HG03108 (cell line): Measurements from ENCODE around the gene NCBP3.

ENCODE experiments used
- ATAC-seq: cut with Tn5 transposase; IDR thresholded peaks from one replicate; pipeline ENCODE4 v1.9.1; 2021; ENCODE audit warnings: moderate library complexity; ENCODE audit not compliant: unreplicated experiment

The NCBP3 gene

DNA sequence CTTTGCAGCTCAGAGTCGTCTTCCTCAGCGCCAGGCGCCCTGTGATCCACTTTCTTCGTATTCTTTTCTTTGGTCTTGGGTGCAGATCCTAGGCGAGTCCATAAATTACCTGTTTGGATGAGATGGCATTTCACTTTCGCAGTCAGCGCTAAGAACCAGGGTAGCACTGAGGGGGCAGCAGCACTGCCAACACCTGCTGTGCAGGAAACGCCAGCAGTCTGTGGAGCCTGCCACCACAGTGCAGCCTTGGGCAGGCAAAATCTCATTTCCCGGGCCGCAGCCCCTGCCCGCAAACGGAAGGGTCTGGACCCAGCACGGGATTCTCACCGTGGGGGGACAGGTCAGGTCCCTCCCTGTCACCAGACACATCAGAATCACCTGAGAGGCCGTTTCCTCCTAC lies 32.9 kb downstream of the NCBP3 start:
- ATAC-seq, result no peak

- ATAC-seq, result no peak
Observed at GRCh38 chr17:3812771-3813170, 33.3 kb downstream of the NCBP3 start.

GRCh38 chr17:3812284-3812683 lies 33.8 kb downstream of the NCBP3 start:
- ATAC-seq, result no peak

GRCh38 chr17:3810019-3810418 lies 36.0 kb downstream of the NCBP3 start:
- ATAC-seq, result no peak

DNA sequence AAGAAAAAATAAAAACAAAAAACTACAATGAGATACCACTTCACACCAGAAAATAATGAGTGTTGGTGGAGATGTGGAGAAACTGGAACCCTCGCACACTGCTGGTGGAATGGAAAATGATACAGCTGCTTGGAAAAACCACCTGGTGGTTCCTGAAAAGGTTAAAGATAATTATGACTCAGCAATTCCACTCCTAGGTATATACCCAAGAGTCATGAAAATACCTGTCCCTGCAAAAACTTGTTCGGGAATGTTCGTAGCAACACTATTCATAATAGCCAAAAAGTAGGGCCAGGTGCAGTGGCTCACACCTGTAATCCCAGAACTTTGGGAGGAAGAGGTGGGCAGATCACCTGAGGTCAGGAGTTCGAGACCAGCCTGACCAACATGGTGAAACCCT lies 36.9 kb downstream of the NCBP3 start:
- ATAC-seq, result no peak

- no peak for ATAC-seq
Observed at GRCh38 chr17:3808701-3809100, 37.3 kb downstream of the NCBP3 start.

- ATAC-seq, result no peak
Observed at GRCh38 chr17:3805581-3805980, 40.5 kb downstream of the NCBP3 start.

DNA sequence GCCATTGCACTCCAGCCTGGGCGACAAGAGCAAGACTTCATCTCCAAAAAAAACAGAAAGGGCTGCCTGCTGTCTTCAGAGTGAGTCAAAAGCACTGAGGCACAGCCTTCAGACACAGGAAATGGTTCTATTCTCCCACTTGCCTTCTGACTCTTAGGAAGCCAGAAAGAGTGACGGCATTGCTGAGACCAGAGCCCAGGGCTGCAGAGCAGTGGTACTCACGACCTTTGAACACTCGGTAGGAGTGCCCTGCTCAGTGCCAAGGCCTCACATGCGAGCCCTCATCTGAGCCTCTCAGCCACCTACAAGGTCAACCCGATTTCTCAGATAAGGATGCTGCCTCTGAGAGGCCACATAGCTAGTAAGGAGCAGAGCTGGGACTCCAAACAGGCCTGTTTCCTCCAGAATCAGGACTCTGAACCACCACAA lies 41.5 kb downstream of the NCBP3 start:
- peak; percentile 64 for ATAC-seq

DNA sequence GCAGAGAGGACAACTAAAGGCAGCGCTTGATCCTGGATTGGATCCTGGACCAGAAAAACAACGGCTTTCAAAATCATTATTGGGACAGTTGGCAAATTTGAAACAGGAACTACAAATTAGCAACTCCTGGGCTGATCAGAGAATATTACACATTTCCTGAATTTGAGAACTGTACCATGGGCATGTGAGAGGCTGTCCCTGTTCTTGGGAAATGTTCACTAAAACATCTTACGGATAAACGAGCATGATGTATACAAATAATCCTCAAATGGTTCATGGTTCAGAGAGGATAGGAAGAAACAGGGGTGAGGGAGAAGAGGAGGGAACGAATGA lies 42.8 kb downstream of the NCBP3 start:
- ATAC-seq, result no peak

GRCh38 chr17:3802461-3803307 lies 43.4 kb downstream of the NCBP3 start:
- no peak for ATAC-seq

- no peak for ATAC-seq
Observed at GRCh38 chr17:3801792-3802191, 44.3 kb downstream of the NCBP3 start.

DNA sequence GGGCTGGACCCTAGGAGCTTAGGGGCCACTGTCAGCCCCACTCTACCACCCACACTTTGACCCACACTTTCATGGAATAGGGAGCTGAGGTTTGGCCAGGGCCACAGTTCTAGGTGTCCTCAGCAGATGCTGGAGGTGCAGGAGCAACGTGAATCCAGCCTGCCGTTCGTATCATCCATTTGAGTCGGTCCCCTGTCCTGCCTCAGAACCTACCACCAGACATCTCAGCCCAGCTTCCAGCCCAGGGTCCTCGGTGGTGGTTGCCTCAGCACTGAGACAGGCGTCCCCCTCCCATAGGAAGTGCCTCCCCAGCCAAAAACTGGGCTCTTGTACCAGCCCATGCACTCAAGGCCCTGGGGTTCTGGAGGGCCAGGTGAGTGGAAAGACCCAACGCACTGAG lies 44.7 kb downstream of the NCBP3 start:
- ATAC-seq, result no peak

DNA sequence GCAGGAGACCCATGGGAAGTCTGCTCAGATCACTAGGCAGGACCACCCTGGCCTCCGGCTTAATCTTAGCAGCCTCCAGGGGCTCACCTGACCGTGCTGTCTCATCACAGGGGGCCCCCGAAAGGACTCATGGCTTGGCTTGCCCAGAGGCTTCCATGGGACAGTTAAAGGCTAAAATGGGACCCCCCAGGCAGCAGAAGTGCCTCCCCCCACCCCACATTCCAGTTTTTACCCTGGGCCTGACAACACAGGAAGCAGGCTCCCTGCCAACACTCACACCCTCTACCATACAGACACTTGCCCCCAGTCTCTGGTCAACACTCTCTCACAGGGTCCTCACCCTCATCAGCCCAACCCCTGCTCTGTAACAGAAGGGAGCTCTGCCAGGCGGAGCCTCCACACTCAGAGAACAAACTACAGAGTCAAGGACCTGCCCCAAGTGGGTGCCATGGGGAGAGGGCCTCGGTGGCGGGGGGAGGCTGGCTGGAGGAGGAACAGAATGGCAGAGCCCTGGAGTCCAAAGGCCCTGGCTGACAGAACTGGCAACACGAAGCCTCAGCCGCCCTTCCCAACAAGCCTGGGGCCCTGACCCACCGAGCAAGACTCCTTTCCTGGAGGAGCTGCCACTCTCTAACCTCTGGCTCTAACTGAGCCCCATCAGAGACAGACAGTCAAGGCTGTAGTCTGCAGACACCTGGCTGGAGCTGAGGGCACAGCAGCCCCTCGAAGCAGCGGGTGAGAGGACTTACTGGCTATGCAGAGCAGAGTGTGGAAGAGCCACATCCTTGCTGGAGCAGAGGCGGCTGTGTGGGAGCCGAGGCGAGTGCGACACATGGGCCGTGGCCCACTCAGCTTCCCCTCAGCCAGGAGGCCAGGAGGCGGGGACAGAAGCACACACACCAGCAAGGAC lies 45.4 kb downstream of the NCBP3 start, which contains the start of gene ITGAE:
ITGAE (minus strand) TSS at position 827 of the 910 bp plus-strand sequence; CDS start at position 783, 44 bp downstream.
- no peak for ATAC-seq

- ATAC-seq, result no peak
Observed at GRCh38 chr17:3799181-3799945, 46.7 kb downstream of the NCBP3 start.

- no peak for ATAC-seq
Observed at GRCh38 chr17:3798273-3799180, 47.5 kb downstream of the NCBP3 start.

GRCh38 chr17:3796822-3797170 lies 49.2 kb downstream of the NCBP3 start:
- ATAC-seq, result peak; percentile 19

DNA sequence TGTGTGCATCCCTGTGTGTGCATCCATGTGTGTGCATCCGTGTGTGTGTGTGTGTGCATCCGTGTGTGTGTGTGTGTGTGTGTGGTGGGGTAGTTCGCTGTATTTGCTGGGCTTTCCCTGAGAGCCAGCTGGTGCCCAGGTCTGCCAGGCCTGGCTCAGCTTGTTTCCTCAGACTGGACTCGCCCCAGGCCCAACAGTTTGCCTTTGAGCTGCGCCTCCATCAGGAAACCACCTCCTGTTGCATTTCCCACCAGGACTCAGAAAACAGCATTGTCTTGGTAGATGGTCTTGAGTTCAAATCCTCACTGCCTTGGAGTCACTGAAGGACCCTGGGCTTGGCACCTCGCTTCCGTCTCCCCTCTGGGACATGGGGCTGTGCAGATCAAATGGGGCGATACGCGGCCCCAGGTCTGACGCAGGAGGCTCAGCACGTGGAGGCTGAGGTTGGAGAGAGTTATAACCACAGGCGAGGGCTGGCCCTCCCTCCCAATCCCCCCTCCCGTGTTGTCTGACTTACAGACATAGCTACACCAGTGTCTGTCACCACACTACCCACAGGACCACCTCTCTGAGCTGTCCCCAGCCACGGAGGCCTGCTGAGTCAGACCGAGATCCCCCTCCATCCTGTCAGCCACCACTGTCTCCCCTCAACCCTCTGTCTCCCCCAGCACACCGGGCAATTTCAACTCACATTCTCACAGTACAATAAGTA lies 49.8 kb downstream of the NCBP3 start:
- peak; percentile 68 for ATAC-seq

DNA sequence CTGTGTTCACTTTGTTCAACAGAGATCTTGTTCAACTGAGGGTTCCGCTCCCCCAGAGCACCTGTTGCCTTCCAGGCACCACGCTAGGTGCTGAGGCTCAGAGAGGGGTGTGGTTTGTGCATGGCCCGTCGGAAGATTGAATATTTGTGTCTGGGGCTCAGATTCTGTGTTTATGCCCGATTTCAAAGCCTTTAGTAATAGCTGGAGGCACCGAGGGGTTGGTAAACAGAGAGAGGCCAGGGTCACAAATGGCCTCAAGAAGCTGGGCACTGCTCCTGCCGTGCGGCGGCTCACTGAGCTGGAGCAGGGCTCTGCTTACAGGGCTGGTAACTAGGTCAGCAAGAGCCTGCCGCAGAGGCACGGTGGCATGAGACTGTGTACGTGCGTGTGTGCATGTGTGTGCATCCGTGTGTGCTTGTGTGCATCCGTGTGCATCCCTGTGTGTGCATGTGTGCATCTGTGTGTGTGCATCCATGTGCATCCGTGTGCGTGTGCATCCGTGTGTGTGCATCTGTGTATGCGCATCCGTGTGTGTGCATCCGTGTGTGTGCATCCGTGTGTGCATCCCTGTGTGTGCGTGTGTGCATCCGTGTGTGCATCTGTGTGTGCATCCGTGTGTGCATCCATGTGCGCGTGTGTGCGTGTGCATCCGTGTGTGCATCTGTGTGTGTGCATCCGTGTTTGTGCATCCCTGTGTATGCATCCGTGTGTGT lies 50.5 kb downstream of the NCBP3 start:
- ATAC-seq, result no peak
